Breast epithelium (tissue), 3 donors: ENCODE results near the gene AFAP1L1.

Experiments
- CTCF ChIP-seq, 3 donors: fragments of 450-650 bp; IDR thresholded peaks; one replicate each; pipeline ENCODE4 v1.5.1; 2016 to 2017; ENCODE audit warnings: antibody characterized with exemption in 3 of 3, mild to moderate bottlenecking in 3 of 3, moderate library complexity in 3 of 3
- POLR2AphosphoS5 ChIP-seq, 3 donors: sonication (generic); formaldehyde crosslinking; IDR thresholded peaks; one replicate each; pipeline ENCODE4 v1.6.1; 2017; ENCODE audit warnings: antibody characterized with exemption in 3 of 3

GRCh38 chr5:149229298-149229937 is 42.2 kb upstream of the AFAP1L1 start:
- no peak for TF ChIP-seq CTCF (IDR thresholded peaks at IDR 0.05)
- TF ChIP-seq POLR2AphosphoS5 (IDR thresholded peaks at IDR 0.05): no peak
